MCF 10A (cell line): ENCODE data around the gene IGF2BP3. TPM values are rescaled to one million over a fixed set of nuclear protein-coding genes. Genes with fewer than 3 reads are reported as not detected.
A peak's percentile ranks its signal among the peaks of the same experiment; 100 is the strongest.

Experiments used
- BruUV-seq: library from RNA; stranded (reverse); fragments of 400-500 nt; replicated peaks from 2 replicates; lab custom pipeline; 2021; lab: Mats Ljungman, UMichigan
- CTCF ChIA-PET: fragments of 300-600 bp; sonication (Branson Sonifier 250); formaldehyde crosslinking; extraction: SDS; loops from one replicate; lab custom pipeline; 2021; ENCODE audit warnings: antibody characterized with exemption, inconsistent platforms; lab: Yijun Ruan, JAX
- POLR2A ChIA-PET: fragments of 300-600, 350-650 bp; sonication (Branson Sonifier 250); formaldehyde crosslinking; extraction: SDS; loops from one replicate; lab custom pipeline; 2020; ENCODE audit warnings: antibody characterized with exemption, inconsistent platforms; lab: Yijun Ruan, JAX
- DNase-seq: peaks from one replicate; pipeline ENCODE4 v3.0.0-alpha.2; 2018; ENCODE audit not compliant: unreplicated experiment
- H3K27ac Mint-ChIP-seq: one replicate; pipeline ENCODE4 v1.8.0; 2022; ENCODE audit warnings: mild to moderate bottlenecking, low read depth, mixed read lengths; ENCODE audit not compliant: unreplicated experiment
- H3K27me3 Mint-ChIP-seq: one replicate; pipeline ENCODE4 v1.8.0; 2022; ENCODE audit warnings: mixed read lengths; ENCODE audit not compliant: insufficient read depth, unreplicated experiment
- H3K36me3 Mint-ChIP-seq: one replicate; pipeline ENCODE4 v1.8.0; 2022; ENCODE audit warnings: mild to moderate bottlenecking, moderate library complexity, mixed read lengths; ENCODE audit not compliant: insufficient read depth, unreplicated experiment
- H3K4me1 Mint-ChIP-seq: one replicate; pipeline ENCODE4 v1.8.0; 2022; ENCODE audit warnings: mixed read lengths; ENCODE audit not compliant: insufficient read depth, unreplicated experiment
- H3K4me3 Mint-ChIP-seq: one replicate; pipeline ENCODE4 v1.8.0; 2022; ENCODE audit warnings: mild to moderate bottlenecking, moderate library complexity, mixed read lengths; ENCODE audit not compliant: unreplicated experiment
- H3K9me3 Mint-ChIP-seq: one replicate; pipeline ENCODE4 v1.8.0; 2022; ENCODE audit warnings: mixed read lengths; ENCODE audit not compliant: unreplicated experiment
- intact Hi-C: fragments of 100-400 bp; cut with micrococcal nuclease; formaldehyde crosslinking; loops from 2 replicates; pipeline ENCODE4 v1.14.1; 2022
- total RNA-seq: library from RNA; stranded (reverse); gene quantifications from 2 replicates; pipeline ENCODE4 v1.2.3, GENCODE V29; 2022
- TF ChIP-seq, protein P1 (sequence below): fragments of 200-600 bp; IDR thresholded peaks from one replicate; pipeline ENCODE4 v1.8.0; 2022; ENCODE audit warnings: antibody characterized with exemption, mild to moderate bottlenecking; ENCODE audit not compliant: unreplicated experiment

Gene IGF2BP3
- total RNA-seq, 1 experiment from 2014 or later, result 29.8 TPM

DNA sequence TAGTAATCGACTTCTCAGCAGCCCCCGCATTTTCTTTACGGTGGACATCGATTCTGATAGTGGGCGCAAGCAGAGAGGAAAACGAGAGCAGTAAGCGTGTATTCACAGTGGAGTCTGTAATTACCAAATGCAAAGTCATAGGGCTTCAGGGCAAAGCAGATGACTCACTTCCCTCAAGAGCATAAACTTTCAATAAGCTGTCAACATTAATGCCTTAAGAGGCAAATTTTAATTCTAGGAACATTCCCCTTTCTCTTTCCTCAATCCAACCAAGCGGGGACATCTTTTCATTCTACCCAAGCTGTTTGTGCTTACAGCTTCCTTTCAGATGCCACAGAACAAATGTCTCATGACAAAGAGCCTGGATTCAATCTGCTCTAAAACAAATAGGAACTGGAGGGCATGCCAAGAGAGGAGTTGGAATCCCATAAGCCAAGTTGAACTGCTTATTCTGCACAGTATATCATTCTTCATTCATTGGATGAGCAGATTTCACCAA is 122.6 kb downstream of the IGF2BP3 start:
- H3K27me3 Mint-ChIP-seq, result no peaks in the 10 kb centered on the region
- peak overlapping the region; percentile 68 for H3K4me3 Mint-ChIP-seq
- TF ChIP-seq, protein P1, sequence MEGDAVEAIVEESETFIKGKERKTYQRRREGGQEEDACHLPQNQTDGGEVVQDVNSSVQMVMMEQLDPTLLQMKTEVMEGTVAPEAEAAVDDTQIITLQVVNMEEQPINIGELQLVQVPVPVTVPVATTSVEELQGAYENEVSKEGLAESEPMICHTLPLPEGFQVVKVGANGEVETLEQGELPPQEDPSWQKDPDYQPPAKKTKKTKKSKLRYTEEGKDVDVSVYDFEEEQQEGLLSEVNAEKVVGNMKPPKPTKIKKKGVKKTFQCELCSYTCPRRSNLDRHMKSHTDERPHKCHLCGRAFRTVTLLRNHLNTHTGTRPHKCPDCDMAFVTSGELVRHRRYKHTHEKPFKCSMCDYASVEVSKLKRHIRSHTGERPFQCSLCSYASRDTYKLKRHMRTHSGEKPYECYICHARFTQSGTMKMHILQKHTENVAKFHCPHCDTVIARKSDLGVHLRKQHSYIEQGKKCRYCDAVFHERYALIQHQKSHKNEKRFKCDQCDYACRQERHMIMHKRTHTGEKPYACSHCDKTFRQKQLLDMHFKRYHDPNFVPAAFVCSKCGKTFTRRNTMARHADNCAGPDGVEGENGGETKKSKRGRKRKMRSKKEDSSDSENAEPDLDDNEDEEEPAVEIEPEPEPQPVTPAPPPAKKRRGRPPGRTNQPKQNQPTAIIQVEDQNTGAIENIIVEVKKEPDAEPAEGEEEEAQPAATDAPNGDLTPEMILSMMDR, result no peak
- peak; percentile 83 for DNase-seq
- BruUV-seq, result no TSS peak
- intact Hi-C loops, result no loop called here
- H3K27ac Mint-ChIP-seq, result peak overlapping the region; percentile 90
- CTCF ChIA-PET, result interaction anchor here (0.7 to 3.2 kb wide), 7 partner anchors 10 to 199 kb away, joined by 3 to 21 read pairs (median 3); no protein-coding TSS in a partner anchor
- POLR2A ChIA-PET, result interaction anchor here (0.6 to 8.0 kb wide), 17 partner anchors 11 to 240 kb away, joined by 3 to 88 read pairs (median 4); partner anchors contain the start of genes MALSU1 and NUP42
- peaks cover 12% of the 10 kb centered on the region for H3K36me3 Mint-ChIP-seq
- no peaks in the 10 kb centered on the region for H3K9me3 Mint-ChIP-seq
- H3K4me1 Mint-ChIP-seq, result peaks cover 28% of the 10 kb centered on the region

DNA sequence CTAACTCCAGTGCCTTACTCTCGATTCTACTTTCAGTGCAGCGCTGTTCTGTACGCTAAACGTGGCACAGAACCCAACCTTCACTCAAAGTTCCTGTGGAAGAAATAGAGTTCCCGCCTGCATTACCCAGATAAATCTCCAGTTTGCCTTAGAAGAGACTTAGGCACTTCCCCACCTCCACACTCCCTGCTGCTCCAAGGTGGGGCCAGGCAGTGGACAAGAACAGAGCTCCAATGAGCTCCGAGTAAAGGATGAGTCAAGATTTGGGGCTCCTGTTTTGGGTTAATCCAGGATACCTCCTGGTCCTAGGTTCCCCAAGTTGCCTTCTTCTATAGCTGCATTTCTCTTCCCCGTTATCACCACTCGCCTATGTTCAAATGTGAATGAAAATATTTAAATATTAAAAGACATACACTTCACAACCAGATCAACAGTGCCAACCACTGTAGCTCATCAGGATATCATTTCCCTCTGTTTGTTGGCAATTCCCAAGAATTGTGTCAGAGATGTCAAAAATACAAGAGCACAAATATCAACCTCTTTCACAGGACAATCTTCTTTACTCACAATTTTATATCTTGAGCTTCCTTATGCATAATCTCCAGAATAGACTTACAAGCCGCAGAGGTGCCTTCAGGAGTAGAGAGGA is 123.1 kb downstream of the IGF2BP3 start:
- TSS peak; percentile 68 for BruUV-seq
- peak overlapping the region; percentile 90 for H3K27ac Mint-ChIP-seq
- peaks cover 17% of the 10 kb centered on the region for H3K36me3 Mint-ChIP-seq
- POLR2A ChIA-PET, result interaction anchor here (0.5 to 8.0 kb wide), 18 partner anchors 11 to 494 kb away, joined by 3 to 88 read pairs (median 4); partner anchors contain the start of gene MALSU1
- peaks cover 28% of the 10 kb centered on the region for H3K4me1 Mint-ChIP-seq
- H3K4me3 Mint-ChIP-seq, result peak overlapping the region; percentile 68
- DNase-seq, result no peak
- CTCF ChIA-PET, result interaction anchor here (0.9 to 3.2 kb wide), 6 partner anchors 11 to 200 kb away, joined by 3 to 21 read pairs (median 4); no protein-coding TSS in a partner anchor
- TF ChIP-seq, protein P1, result no peak
- H3K9me3 Mint-ChIP-seq, result no peaks in the 10 kb centered on the region
- intact Hi-C loops, result no loop called here
- no peaks in the 10 kb centered on the region for H3K27me3 Mint-ChIP-seq

DNA sequence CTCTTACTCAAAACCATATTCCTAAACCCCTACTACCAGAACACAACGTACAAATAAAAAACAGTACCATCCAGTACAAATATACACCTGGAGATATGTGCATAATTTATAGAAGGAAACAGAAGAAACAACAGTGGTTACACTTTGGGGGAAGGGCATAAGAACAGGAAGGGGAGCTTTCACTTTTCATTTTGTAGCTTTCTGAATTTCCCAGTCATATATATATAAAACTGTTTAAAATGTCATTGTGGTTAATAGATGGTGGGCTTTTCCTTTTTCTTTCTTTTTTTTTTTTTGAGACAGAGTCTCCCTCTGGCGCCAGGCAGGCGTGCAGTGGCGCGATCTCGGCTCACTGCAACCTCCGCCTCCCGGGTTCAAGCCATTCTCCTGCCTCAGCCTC is 124.0 kb downstream of the IGF2BP3 start:
- Mint-ChIP-seq H3K27me3 (no peaks in the 10 kb centered on the region), H3K36me3 (peaks cover 19% of the 10 kb centered on the region), H3K27ac (no peak overlapping the region), H3K4me3 (no peak overlapping the region), H3K4me1 (peaks cover 28% of the 10 kb centered on the region), H3K9me3 (no peaks in the 10 kb centered on the region)
- ChIA-PET POLR2A (interaction anchor here (0.7 to 8.0 kb wide), 5 partner anchors 11 to 184 kb away, joined by 3 to 88 read pairs (median 5); no protein-coding TSS in a partner anchor), CTCF (interaction anchor here (0.6 to 3.2 kb wide), 3 partner anchors 10 to 1117 kb away, joined by 3 to 21 read pairs (median 5); no protein-coding TSS in a partner anchor)
- DNase-seq, result no peak
- BruUV-seq, result no TSS peak
- TF ChIP-seq, protein P1, result no peak
- intact Hi-C loops, result no loop called here

DNA sequence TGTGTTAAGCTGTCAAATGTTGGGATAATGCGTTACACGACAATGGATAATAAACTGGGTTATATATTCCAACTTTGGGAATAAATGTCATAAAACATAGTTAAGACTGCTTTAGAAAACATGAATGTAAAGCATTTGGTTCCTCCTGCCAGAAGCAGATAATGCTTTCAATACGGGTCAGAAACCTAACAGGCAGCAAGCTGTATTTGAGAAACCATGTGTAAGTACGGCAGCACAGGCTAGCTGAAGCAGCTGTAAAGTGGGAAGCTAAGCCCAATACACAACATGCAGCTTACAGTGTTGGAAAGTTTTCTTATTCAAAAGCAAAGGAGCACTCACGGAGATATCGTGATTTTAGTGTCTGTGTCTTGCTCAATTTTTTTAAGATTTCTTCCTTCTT is 124.7 kb downstream of the IGF2BP3 start:
- TF ChIP-seq, protein P1, result no peak
- H3K9me3 Mint-ChIP-seq, result no peaks in the 10 kb centered on the region
- H3K27me3 Mint-ChIP-seq, result no peaks in the 10 kb centered on the region
- H3K27ac Mint-ChIP-seq, result no peak overlapping the region
- intact Hi-C loops, result no loop called here
- no TSS peak for BruUV-seq
- H3K4me3 Mint-ChIP-seq, result no peak overlapping the region
- DNase-seq, result no peak
- ChIA-PET CTCF (interaction anchor here (0.6 to 3.2 kb wide), 6 partner anchors 9 to 1118 kb away, joined by 3 to 21 read pairs (median 4); no protein-coding TSS in a partner anchor), POLR2A (interaction anchor here (0.7 to 8.0 kb wide), 4 partner anchors 10 to 88 kb away, joined by 3 to 88 read pairs (median 5); no protein-coding TSS in a partner anchor)
- H3K36me3 Mint-ChIP-seq, result peaks cover 19% of the 10 kb centered on the region
- H3K4me1 Mint-ChIP-seq, result peaks cover 28% of the 10 kb centered on the region
